ENCODE results near the gene ASIC3. TPM values are rescaled to one million over a fixed set of nuclear protein-coding genes. Genes with fewer than 3 reads are reported as not detected.

ASIC3 gene
- polyA plus RNA-seq, 2 of the 4 experiments (the other 2 are of a cell fraction) = 4.1 to 9.8 TPM

DNA sequence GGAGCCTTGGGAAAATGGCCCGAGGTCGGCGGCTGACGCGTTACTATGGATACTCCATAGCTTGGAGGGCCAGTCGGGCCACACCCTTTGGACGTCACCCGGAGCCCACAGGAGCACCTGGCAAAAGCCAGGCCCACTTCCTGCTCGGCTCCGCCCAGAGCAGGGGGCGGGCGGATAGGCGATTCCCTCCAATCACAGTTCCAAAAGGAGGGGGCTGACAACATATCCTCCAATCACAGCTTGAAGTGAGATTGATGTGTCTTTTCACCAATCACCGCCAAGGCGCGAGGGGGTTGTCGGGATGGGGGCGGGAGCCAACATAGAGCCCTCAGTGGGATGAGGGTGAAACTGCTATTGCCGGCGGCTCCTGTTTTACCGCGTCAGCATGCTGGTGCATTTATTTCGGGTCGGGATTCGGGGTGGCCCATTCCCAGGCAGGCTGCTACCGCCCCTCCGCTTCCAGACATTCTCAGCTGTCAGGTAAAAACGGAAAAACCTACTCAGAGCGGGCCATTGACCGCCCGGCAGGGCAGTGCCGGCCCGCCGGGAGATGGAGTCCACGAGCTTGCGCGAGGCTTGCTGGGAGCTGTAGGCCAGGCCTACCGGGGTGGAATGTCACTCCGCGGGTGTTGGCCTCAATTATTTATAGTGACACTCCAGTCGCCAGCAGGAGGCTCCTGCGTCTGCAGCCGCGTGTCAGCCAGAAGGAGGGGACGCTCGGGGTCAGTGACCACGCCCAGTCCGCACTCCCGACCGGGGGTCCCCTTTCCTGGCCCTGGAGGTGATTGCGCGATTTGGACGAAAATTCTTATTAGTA lies 20.0 kb upstream of the ASIC3 start, which contains the start of gene ABCB8:
ABCB8 (plus strand) TSS at position 320 of the 817 bp plus-strand sequence; CDS start at position 386, 66 bp downstream.
- DNase-seq (ENCODE audit: low read depth in 1 of 2, low spot score in 1 of 2) = peak; percentile 99 to 100
- no peaks in the 10 kb centered on the region for H3K9me3 ChIP-seq
- H3K4me3 ChIP-seq = peak within 1 kb of the TSS; percentile 49
- TF ChIP-seq JUN (IDR thresholded peaks at IDR 0.05) (peak; percentile 62 to 84; a peak in 2 of 5 replicates), RFX5 (IDR thresholded peaks at IDR 0.05) (no peak; the same call in 1 of the 2 replicates), SREBF2 (IDR thresholded peaks at IDR 0.05) (no peak), EHMT2 (IDR thresholded peaks at IDR 0.05; ENCODE audit: low read depth) (no peak), CBX2 (IDR thresholded peaks at IDR 0.05; ENCODE audit: borderline replicate concordance, low read depth) (no peak), KDM1A (IDR thresholded peaks at IDR 0.05; ENCODE audit: low read depth) (no peak), RAD21 (conservative IDR thresholded peaks at IDR 0.05 in 1 of 2, IDR thresholded peaks at IDR 0.05 in 1 of 2) (peak; percentile 56 to 65), KDM5A (IDR thresholded peaks at IDR 0.05) (peak; percentile 79), SMC3 (IDR thresholded peaks at IDR 0.05) (peak; percentile 72), MAFK (IDR thresholded peaks at IDR 0.05; ENCODE audit: partially characterized antibody) (peak; percentile 88), HDAC2 (IDR thresholded peaks at IDR 0.05) (no peak), POLR2A (IDR thresholded peaks at IDR 0.05; ENCODE audit: low read length) (peak; percentile 61), TP53 (CRISPR knock-in tag; IDR thresholded peaks at IDR 0.05) (no peak), ZNF302 (CRISPR knock-in tag; IDR thresholded peaks at IDR 0.05) (no peak), HOXB5 (CRISPR knock-in tag; IDR thresholded peaks at IDR 0.05) (peak; percentile 38; the same call in 1 of the 2 replicates), ZSCAN20 (CRISPR knock-in tag; IDR thresholded peaks at IDR 0.05) (no peak), EHF (CRISPR knock-in tag; IDR thresholded peaks at IDR 0.05) (no peak), ZFP36 (IDR thresholded peaks at IDR 0.05; ENCODE audit: borderline replicate concordance, partially characterized antibody) (no peak), JUNB (IDR thresholded peaks at IDR 0.05) (no peak), GATA3 (IDR thresholded peaks at IDR 0.05; ENCODE audit: borderline replicate concordance) (peak; percentile 20; the same call in 1 of the 2 replicates)
- TF ChIP-seq, protein P1, sequence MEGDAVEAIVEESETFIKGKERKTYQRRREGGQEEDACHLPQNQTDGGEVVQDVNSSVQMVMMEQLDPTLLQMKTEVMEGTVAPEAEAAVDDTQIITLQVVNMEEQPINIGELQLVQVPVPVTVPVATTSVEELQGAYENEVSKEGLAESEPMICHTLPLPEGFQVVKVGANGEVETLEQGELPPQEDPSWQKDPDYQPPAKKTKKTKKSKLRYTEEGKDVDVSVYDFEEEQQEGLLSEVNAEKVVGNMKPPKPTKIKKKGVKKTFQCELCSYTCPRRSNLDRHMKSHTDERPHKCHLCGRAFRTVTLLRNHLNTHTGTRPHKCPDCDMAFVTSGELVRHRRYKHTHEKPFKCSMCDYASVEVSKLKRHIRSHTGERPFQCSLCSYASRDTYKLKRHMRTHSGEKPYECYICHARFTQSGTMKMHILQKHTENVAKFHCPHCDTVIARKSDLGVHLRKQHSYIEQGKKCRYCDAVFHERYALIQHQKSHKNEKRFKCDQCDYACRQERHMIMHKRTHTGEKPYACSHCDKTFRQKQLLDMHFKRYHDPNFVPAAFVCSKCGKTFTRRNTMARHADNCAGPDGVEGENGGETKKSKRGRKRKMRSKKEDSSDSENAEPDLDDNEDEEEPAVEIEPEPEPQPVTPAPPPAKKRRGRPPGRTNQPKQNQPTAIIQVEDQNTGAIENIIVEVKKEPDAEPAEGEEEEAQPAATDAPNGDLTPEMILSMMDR (IDR thresholded peaks at IDR 0.05) = peak; percentile 53
- TF ChIP-seq, protein P2, sequence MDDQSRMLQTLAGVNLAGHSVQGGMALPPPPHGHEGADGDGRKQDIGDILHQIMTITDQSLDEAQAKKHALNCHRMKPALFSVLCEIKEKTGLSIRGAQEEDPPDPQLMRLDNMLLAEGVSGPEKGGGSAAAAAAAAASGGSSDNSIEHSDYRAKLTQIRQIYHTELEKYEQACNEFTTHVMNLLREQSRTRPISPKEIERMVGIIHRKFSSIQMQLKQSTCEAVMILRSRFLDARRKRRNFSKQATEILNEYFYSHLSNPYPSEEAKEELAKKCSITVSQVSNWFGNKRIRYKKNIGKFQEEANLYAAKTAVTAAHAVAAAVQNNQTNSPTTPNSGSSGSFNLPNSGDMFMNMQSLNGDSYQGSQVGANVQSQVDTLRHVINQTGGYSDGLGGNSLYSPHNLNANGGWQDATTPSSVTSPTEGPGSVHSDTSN (IDR thresholded peaks at IDR 0.05) = peak; percentile 94
- TF ChIP-seq, protein P3, sequence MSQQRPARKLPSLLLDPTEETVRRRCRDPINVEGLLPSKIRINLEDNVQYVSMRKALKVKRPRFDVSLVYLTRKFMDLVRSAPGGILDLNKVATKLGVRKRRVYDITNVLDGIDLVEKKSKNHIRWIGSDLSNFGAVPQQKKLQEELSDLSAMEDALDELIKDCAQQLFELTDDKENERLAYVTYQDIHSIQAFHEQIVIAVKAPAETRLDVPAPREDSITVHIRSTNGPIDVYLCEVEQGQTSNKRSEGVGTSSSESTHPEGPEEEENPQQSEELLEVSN (IDR thresholded peaks at IDR 0.05; ENCODE audit: borderline replicate concordance, low read depth) = peak; percentile 9; the same call in 1 of the 2 replicates
- TF ChIP-seq, protein P4, sequence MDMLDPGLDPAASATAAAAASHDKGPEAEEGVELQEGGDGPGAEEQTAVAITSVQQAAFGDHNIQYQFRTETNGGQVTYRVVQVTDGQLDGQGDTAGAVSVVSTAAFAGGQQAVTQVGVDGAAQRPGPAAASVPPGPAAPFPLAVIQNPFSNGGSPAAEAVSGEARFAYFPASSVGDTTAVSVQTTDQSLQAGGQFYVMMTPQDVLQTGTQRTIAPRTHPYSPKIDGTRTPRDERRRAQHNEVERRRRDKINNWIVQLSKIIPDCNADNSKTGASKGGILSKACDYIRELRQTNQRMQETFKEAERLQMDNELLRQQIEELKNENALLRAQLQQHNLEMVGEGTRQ (IDR thresholded peaks at IDR 0.05) = no peak; the same call in 1 of the 2 replicates
- TF ChIP-seq, protein P5, sequence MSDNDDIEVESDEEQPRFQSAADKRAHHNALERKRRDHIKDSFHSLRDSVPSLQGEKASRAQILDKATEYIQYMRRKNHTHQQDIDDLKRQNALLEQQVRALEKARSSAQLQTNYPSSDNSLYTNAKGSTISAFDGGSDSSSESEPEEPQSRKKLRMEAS (IDR thresholded peaks at IDR 0.05) = peak; percentile 89
- POLR2A ChIA-PET = interaction anchor here (0.8 to 1.5 kb wide), 10 partner anchors 10 to 650 kb away, joined by 3 to 15 read pairs (median 5); partner anchors contain the start of genes ABCF2, CDK5 and SLC4A2
- WGBS (ENCODE audit: missing lambda C conversion rate) = 2% methylated on average over 51 of the region's 53 CpGs
- peak; percentile 95 to 96 for ATAC-seq
- H3K4me2 ChIP-seq = peak within 1 kb of the TSS; percentile 96
- H3K27ac ChIP-seq = peak within 1 kb of the TSS; percentile 73 to 90
- CTCF ChIA-PET = interaction anchor here (1.0 to 3.6 kb wide), 16 partner anchors 10 to 96 kb away, joined by 3 to 28 read pairs (median 5); partner anchors contain the start of genes CDK5 and SLC4A2
- H3K4me1 ChIP-seq = peaks cover 21% of the 10 kb centered on the region; the same call in 2 of the 3 replicates
- FAIRE-seq = peak; percentile 68

All from A549 (cell line).